ENCODE data around the gene TNRC6C. TPM values are rescaled to one million over a fixed set of nuclear protein-coding genes. Genes with fewer than 3 reads are reported as not detected.

TNRC6C gene
- total and polyA plus RNA-seq, 2 of the 13 experiments (the other 11 are each of a cell fraction or from before 2014, with no cell fraction given) = 0.66 to 4.9 TPM

GRCh38 chr17:78114831-78115723 lies 156.6 kb downstream of the TNRC6C start (continued):
- TF ChIP-seq ZBTB46 (CRISPR knock-in tag; IDR thresholded peaks at IDR 0.05; ENCODE audit: borderline replicate concordance) (no peak), POLR2A (IDR thresholded peaks at IDR 0.05; ENCODE audit: insufficient read depth in 1 of 2, low read depth in 2 of 2, low read length in 2 of 2) (0 out of 4 replicates have a peak, but pooled peaks of 1 of the 2 experiments have one; percentile 25), ZNF878 (CRISPR knock-in tag; IDR thresholded peaks at IDR 0.05) (no peak), HOXA7 (CRISPR knock-in tag; IDR thresholded peaks at IDR 0.05) (no peak), ZNF83 (CRISPR knock-in tag; IDR thresholded peaks at IDR 0.05; ENCODE audit: borderline replicate concordance) (no peak), ZGPAT (CRISPR knock-in tag; IDR thresholded peaks at IDR 0.05) (no peak), ZNF10 (CRISPR knock-in tag; IDR thresholded peaks at IDR 0.05; ENCODE audit: borderline replicate concordance, low read depth) (no peak), ZBTB1 (CRISPR knock-in tag; IDR thresholded peaks at IDR 0.05; ENCODE audit: borderline replicate concordance) (no peak), RBFOX2 (IDR thresholded peaks at IDR 0.05; ENCODE audit: low read depth, low read length) (peak; percentile 43; the same call in 1 of the 2 replicates), KLF9 (CRISPR knock-in tag; IDR thresholded peaks at IDR 0.05; ENCODE audit: low read depth) (no peak), ZNF713 (CRISPR knock-in tag; IDR thresholded peaks at IDR 0.05) (no peak), THAP11 (CRISPR knock-in tag; IDR thresholded peaks at IDR 0.05) (no peak), ZNF691 (CRISPR knock-in tag; IDR thresholded peaks at IDR 0.05; ENCODE audit: borderline replicate concordance, low read depth) (no peak), SOX13 (IDR thresholded peaks at IDR 0.05) (no peak), SOX13 (CRISPR knock-in tag; conservative IDR thresholded peaks at IDR 0.05 in 1 of 2, IDR thresholded peaks at IDR 0.05 in 1 of 2) (no peak), HIVEP1 (CRISPR knock-in tag; IDR thresholded peaks at IDR 0.05) (no peak), FOXO4 (CRISPR knock-in tag; conservative IDR thresholded peaks at IDR 0.05) (no peak), ZFY (CRISPR knock-in tag; IDR thresholded peaks at IDR 0.05) (no peak), USF2 (IDR thresholded peaks at IDR 0.05; ENCODE audit: low read depth, low read length) (no peak), USF2 (CRISPR knock-in tag; IDR thresholded peaks at IDR 0.05; ENCODE audit: borderline replicate concordance) (no peak), ZNF839 (CRISPR knock-in tag; IDR thresholded peaks at IDR 0.05; ENCODE audit: borderline replicate concordance) (no peak)
